ENCODE results near the gene TAGLN. TPM values are rescaled to one million over a fixed set of nuclear protein-coding genes. Genes with fewer than 3 reads are reported as not detected.

TAGLN gene
- total RNA-seq, 1 donor from 2014 or later: 470 TPM

GRCh38 chr11:117238221-117238620, 39.1 kb downstream of the TAGLN start:
- no peak for TF ChIP-seq CTCF (conservative IDR thresholded peaks at IDR 0.05; ENCODE audit: low read depth, low read length)
- DNase-seq (ENCODE audit: low read depth): no peak
- no peak overlapping the region for H3K4me3 ChIP-seq (ENCODE audit: low read depth, low read length)

DNA sequence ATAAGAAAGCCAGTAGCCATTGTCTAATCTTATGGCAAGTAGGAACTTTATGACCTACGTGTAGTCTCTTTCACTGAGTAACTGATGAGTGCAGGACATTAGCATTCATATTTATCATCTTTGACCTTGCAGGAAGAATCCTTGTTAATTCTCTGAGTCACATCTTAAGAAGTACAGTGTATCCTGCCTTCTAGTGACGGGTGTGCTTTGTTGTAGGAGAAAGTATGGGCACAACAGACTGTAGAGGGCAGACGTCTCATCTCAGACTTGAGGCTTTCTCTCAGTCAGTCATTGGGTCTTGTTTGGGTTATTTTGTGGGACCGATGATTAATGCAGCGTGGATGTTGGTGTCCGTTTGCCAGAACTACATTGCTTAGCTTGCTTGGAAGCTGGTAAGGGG, 40.1 kb downstream of the TAGLN start:
- no peak for DNase-seq (ENCODE audit: low read depth)
- no peak for TF ChIP-seq CTCF (conservative IDR thresholded peaks at IDR 0.05; ENCODE audit: low read depth, low read length)
- H3K4me3 ChIP-seq (ENCODE audit: low read depth, low read length): no peak overlapping the region

- no peak for TF ChIP-seq CTCF (conservative IDR thresholded peaks at IDR 0.05; ENCODE audit: low read depth, low read length)
- DNase-seq (ENCODE audit: low read depth): no peak
- no peak overlapping the region for H3K4me3 ChIP-seq (ENCODE audit: low read depth, low read length)
Observed at GRCh38 chr11:117248341-117248740, 49.2 kb downstream of the TAGLN start.

- no peak for DNase-seq (ENCODE audit: low read depth)
- no peak overlapping the region for H3K4me3 ChIP-seq (ENCODE audit: low read depth, low read length)
- no peak for TF ChIP-seq CTCF (conservative IDR thresholded peaks at IDR 0.05; ENCODE audit: low read depth, low read length)
Observed at GRCh38 chr11:117249571-117249970, 50.4 kb downstream of the TAGLN start.

DNA sequence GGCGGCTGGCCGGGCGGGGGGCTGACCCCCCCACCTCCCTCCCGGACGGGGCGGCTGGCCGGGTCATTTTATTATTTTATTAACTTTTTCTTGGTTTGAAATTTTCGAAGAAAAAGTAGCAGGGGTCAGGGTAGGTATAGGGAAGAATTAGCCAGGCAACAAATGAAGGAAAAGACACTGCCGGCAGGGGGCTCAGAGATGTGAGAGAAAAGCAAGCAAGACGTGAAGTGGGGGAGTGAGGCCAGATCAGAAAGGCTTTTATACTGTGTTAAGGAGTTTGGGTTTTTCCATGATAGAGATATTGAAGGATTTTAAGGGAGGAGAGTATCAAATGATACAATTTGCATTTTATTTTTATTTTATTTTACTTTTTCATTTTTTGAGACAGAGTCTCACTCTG, 52.3 kb downstream of the TAGLN start:
- no peak for DNase-seq (ENCODE audit: low read depth)
- no peak for TF ChIP-seq CTCF (conservative IDR thresholded peaks at IDR 0.05; ENCODE audit: low read depth, low read length)
- H3K4me3 ChIP-seq (ENCODE audit: low read depth, low read length): no peak overlapping the region

- no peak overlapping the region for H3K4me3 ChIP-seq (ENCODE audit: low read depth, low read length)
- no peak for TF ChIP-seq CTCF (conservative IDR thresholded peaks at IDR 0.05; ENCODE audit: low read depth, low read length)
Observed at GRCh38 chr11:117255966-117256365, 56.8 kb downstream of the TAGLN start.

DNA sequence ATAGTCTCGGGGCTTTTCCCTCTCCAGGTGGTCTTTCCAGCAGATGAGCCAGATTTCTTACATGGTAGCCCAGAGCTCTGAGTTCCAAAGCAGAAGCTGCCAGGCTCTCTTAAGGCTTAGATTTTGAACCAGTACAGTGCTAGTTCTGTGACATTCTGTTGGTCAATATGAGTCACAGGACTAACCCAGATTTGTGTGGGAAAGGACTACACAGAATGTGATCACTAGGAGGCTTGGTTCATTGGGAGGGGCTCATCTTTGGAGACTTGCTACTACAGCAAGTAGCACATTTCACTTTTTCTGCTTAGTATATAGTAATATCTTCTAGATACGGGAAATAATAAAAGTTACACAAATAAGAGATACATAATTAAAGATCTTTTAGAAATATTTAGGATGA, 57.4 kb downstream of the TAGLN start:
- TF ChIP-seq CTCF (conservative IDR thresholded peaks at IDR 0.05; ENCODE audit: low read depth, low read length): no peak
- no peak overlapping the region for H3K4me3 ChIP-seq (ENCODE audit: low read depth, low read length)
- no peak for DNase-seq (ENCODE audit: low read depth)

More at GRCh38 chr11:117255966-117256365, 56.8 kb downstream of the TAGLN start:
- no peak for DNase-seq (ENCODE audit: low read depth)

Data from epithelial cell of proximal tubule (primary cell).